ENCODE measurements around the gene NPR1.

DNA sequence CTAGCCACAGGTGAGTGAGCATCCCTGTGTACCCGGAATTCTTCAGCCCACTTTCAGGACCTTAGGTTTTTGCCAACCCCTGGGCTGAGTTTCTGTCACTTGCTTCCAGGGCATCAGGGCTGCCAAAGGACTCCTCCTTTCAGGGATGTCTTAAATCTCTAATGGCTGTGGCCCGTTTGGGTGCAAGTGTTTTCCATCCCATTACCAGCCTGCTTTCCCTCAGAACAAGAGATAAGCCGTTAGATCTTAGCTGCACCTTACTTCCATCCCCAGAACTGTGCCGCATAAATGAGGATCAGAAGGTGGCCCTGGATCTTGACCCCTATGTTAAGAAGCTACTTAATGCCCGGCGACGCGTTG, 19.3 kb upstream of the NPR1 start:
- no peak for TF ChIP-seq EZH2phosphoT487 (IDR thresholded peaks at IDR 0.05; ENCODE audit: insufficient read depth, low read depth)
- no peak for TF ChIP-seq EZH2 (IDR thresholded peaks at IDR 0.05; ENCODE audit: insufficient read depth, poor library complexity, severe bottlenecking)
